ENCODE data around the gene ABCA5. TPM values are rescaled to one million over a fixed set of nuclear protein-coding genes. Genes with fewer than 3 reads are reported as not detected.
"Not testable (repeated sequence)": the region's sequence is repeated elsewhere in the genome, so short reads cannot be mapped to it uniquely, and the experiment has no call there.

ABCA5 gene
- total RNA-seq, 1 donor from 2014 or later: 29.6 TPM

GRCh38 chr17:69218986-69219385, 107.9 kb downstream of the ABCA5 start:
- intact Hi-C loops (cut with micrococcal nuclease): no loop called here

DNA sequence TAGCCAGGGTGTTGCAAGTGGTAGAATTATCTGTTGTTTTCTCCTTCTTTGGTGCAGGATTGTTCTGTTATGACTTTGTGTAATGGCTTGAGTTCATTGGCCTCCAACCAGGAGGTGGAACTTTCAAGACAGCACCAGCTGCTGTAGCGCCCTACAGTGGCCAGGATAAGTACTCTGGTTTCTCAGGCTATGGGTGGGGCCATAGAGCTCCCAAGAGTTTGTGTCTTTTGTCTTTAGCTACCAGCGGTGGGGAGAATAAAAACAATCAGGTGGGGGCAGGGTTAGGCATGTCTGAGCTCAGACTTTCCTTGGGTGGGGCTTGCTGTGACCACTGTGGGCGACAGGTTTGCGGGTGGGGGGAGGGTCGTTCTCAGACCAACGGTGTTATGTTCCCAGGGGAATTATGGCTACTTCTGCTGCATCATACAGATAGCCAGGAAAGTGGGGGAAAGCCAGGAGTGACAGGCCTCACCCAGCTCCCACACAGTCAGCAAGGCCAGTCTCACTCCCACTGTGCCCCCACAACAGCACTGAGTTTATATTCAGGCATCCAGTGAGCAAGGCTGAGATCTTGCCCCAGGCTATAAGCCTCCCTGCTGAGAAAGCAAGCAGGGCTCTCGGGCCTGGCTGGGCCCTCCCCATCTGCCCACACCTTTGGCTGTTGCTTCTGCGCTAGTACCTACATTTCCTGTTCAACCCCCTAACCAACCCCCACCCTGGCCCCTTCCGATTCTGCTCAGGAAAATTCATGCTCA, 113.7 kb downstream of the ABCA5 start:
- intact Hi-C loops (cut with micrococcal nuclease): no loop called here

DNA sequence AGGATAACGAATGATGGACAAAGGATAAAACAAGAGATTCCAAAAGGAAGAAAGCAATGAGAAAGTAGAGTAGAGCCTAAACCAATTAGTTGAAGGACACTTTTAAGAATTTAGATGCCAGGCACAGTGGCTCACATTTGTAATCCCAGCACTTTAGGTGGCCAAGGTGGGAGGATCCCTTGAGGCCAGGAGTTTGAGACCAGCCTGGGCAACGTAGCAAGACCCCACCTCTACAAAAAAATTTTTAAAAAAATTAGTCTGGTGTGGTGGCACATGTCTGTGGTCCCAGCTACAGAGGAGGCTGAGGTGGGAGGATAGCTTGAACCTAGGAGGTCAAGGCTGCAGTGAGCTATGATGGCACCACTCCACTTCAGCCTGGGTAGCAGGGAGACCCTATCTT, 118.3 kb downstream of the ABCA5 start:
- intact Hi-C loops (cut with micrococcal nuclease): no loop called here

- intact Hi-C loops (cut with micrococcal nuclease): no loop called here
Measured at GRCh38 chr17:69207151-69207550, 119.8 kb downstream of the ABCA5 start.

- intact Hi-C loops (cut with micrococcal nuclease): no loop called here
Measured at GRCh38 chr17:69198238-69198637, 128.7 kb downstream of the ABCA5 start.

GRCh38 chr17:69196105-69196653, 130.8 kb downstream of the ABCA5 start:
- intact Hi-C loops (cut with micrococcal nuclease): not testable (repeated sequence)

Other genes starting within 250 kb of the ABCA5 start
- 0.32 and 0.69 TPM in 2 replicates for gene ABCA6, start 185.2 kb downstream of the ABCA5 start, total RNA-seq
- gene ABCA10, start 98.3 kb downstream of the ABCA5 start, total RNA-seq: 0.66 and 1.2 TPM in 2 replicates
- 4.2 and 5.8 TPM in 2 replicates for gene MAP2K6, start 87.6 kb upstream of the ABCA5 start, total RNA-seq

All from T-helper 1 cell treated with Interleukin-12 subunit alpha and Interleukin-12 subunit beta and Interleukin-4 antibody, amounts not matched to agents 30 ng/mL and 1 ng/mL, for 36 hours (primary cell).